B cell (primary cell): ENCODE data around the gene TATDN3. TPM values are rescaled to one million over a fixed set of nuclear protein-coding genes. Genes with fewer than 3 reads are reported as not detected.

Source experiments
- ATAC-seq: fragments of 200-7000 bp; cut with Tn5 transposase; one replicate; pipeline ENCODE4 v1.10.0; 2021; ENCODE audit warnings: low read depth, mild to moderate bottlenecking, moderate number of reproducible peaks, moderate library complexity
- CTCF ChIA-PET: fragments of 350-600 bp; sonication (Branson Sonifier 250); formaldehyde crosslinking; loops from one replicate; lab custom pipeline; 2021; ENCODE audit warnings: antibody characterized with exemption, inconsistent platforms; lab: Charles Lee
- POLR2A ChIA-PET: fragments of 350-600 bp; sonication (Branson Sonifier 250); formaldehyde crosslinking; loops from one replicate; lab custom pipeline; 2021; ENCODE audit warnings: antibody characterized with exemption; lab: Charles Lee
- DNase-seq: peaks from one replicate; pipeline ENCODE4 v3.0.0; 2013
- H2AFZ ChIP-seq: 2 replicates; pipeline ENCODE4 v1.6.1; 2012; ENCODE audit warnings: mild to moderate bottlenecking, low read depth, low read length; ENCODE audit not compliant: insufficient read depth, poor library complexity, severe bottlenecking
- H3K27ac ChIP-seq, 2 donors: 1 replicate in 1 of 2; 2 replicates in 1 of 2; pipeline ENCODE4 v1.5.1; 2012 to 2013; ENCODE audit warnings: low read length in 2 of 2, mild to moderate bottlenecking in 2 of 2, moderate library complexity in 1 of 2
- H3K27me3 ChIP-seq, 4 experiments: fragments of 200-600 bp in 1 of 4; sonication (generic) in 1 of 4; replicated peaks in 1 of 4; 1 replicate in 2 of 4; 2 replicates in 2 of 4; pipeline versions ENCODE4 v1.6.1 to v1.7.0; 2013 to 2016; ENCODE audit warnings: low read length in 3 of 4, mild to moderate bottlenecking in 2 of 4, mixed read lengths in 1 of 4, moderate library complexity in 1 of 4; ENCODE audit not compliant: insufficient read depth in 4 of 4, control insufficient read depth in 3 of 4; ENCODE audit errors: control extremely low read depth in 1 of 4
- H3K36me3 ChIP-seq, 2 experiments: replicated peaks in 1 of 2; 1 replicate in 1 of 2; 2 replicates in 1 of 2; pipeline versions ENCODE4 v1.6.1 to v1.7.1; 2013; ENCODE audit warnings: low read length in 1 of 2; ENCODE audit not compliant: insufficient read depth in 2 of 2, control insufficient read depth in 1 of 2; ENCODE audit errors: control extremely low read depth in 1 of 2, extremely low read depth in 1 of 2
- H3K4me1 ChIP-seq, 2 donors: fragments of 200-600 bp in 1 of 2; sonication (generic) in 1 of 2; 1 replicate in 1 of 2; 2 replicates in 1 of 2; pipeline versions ENCODE4 v1.5.1 to v1.6.1; 2013 to 2017; ENCODE audit warnings: low read length in 2 of 2; ENCODE audit not compliant: control insufficient read depth in 2 of 2, insufficient read depth in 2 of 2
- H3K4me2 ChIP-seq: replicated peaks from 2 replicates; pipeline ENCODE3; 2012; ENCODE audit warnings: mild to moderate bottlenecking, low read depth, low read length; ENCODE audit not compliant: poor library complexity, severe bottlenecking
- H3K4me3 ChIP-seq, 5 experiments: fragments of 200-600 bp in 1 of 5; sonication (generic) in 1 of 5; 1 replicate in 3 of 5; 2 replicates in 2 of 5; pipeline versions ENCODE4 v1.5.1 to v1.7.0; 2011 to 2016; ENCODE audit warnings: low read length in 4 of 5, mild to moderate bottlenecking in 4 of 5, low read depth in 2 of 5, control low read depth in 1 of 5, moderate library complexity in 1 of 5; ENCODE audit not compliant: insufficient read depth in 1 of 5; ENCODE audit errors: control extremely low read depth in 1 of 5, extremely low read depth in 1 of 5
- H3K79me2 ChIP-seq: fragments of 200-600 bp; sonication (generic); one replicate; pipeline ENCODE4 v1.6.0; 2016; ENCODE audit warnings: low read length; ENCODE audit not compliant: control insufficient read depth, insufficient read depth
- H3K9ac ChIP-seq: fragments of 200-600 bp; sonication (generic); 2 replicates; pipeline ENCODE4 v1.6.1; 2017; ENCODE audit warnings: mild to moderate bottlenecking, low read length, moderate library complexity
- H3K9me3 ChIP-seq, 3 donors: one replicate each; pipeline versions ENCODE4 v1.6.1 to v1.7.1; 2013; ENCODE audit warnings: low read length in 2 of 3; ENCODE audit not compliant: control insufficient read depth in 2 of 3, insufficient read depth in 1 of 3; ENCODE audit errors: control extremely low read depth in 1 of 3
- H4K20me1 ChIP-seq: 2 replicates; pipeline ENCODE4 v1.6.0; 2012; ENCODE audit warnings: mild to moderate bottlenecking, low read length; ENCODE audit not compliant: insufficient read depth, control insufficient read depth, poor library complexity, severe bottlenecking
- H3K27ac Mint-ChIP-seq: one replicate; pipeline ENCODE4 v1.8.0; 2021; ENCODE audit warnings: mixed read lengths
- H3K27me3 Mint-ChIP-seq: one replicate; pipeline ENCODE4 v1.8.0; 2021; ENCODE audit warnings: mixed read lengths
- H3K4me1 Mint-ChIP-seq: one replicate; pipeline ENCODE4 v1.8.0; 2021; ENCODE audit warnings: mixed read lengths
- H3K4me3 Mint-ChIP-seq: one replicate; pipeline ENCODE4 v1.8.0; 2021; ENCODE audit warnings: mixed read lengths
- H3K9me3 Mint-ChIP-seq: one replicate; pipeline ENCODE4 v1.8.0; 2022; ENCODE audit warnings: mixed read lengths; ENCODE audit not compliant: insufficient read depth
- EZH2 ChIP-seq: IDR thresholded peaks from 2 replicates; pipeline ENCODE4 v1.6.1; 2012; ENCODE audit warnings: borderline replicate concordance, low read depth, mild to moderate bottlenecking, moderate library complexity, low read length; ENCODE audit not compliant: insufficient read depth, poor library complexity, severe bottlenecking
- WGBS: methylation state at CpG from one replicate; pipeline ENCODE4 v1.1.5; 2013; ENCODE audit warnings: missing lambda C conversion rate; ENCODE audit not compliant: insufficient coverage; 5-methylcytosine and 5-hydroxymethylcytosine counted together
- intact Hi-C: fragments of 100-400 bp; cut with micrococcal nuclease; formaldehyde crosslinking; loops from one replicate; pipeline ENCODE4 v1.10.0; 2022
- polyA plus RNA-seq: library from polyadenylated mRNA; depleted of rRNA; stranded (reverse); fragments of >200 nt; gene quantifications from 2 replicates; pipeline ENCODE4 v1.2.3, GENCODE V29; 2012
- total RNA-seq, 2 donors: library from RNA; stranded (reverse); fragments of 120-200 nt in 1 of 2; gene quantifications; 1 replicate in 1 of 2; 2 replicates in 1 of 2; pipeline versions ENCODE4 v1.2.3 to v1.2.4, GENCODE V29; 2013 to 2022
- TF ChIP-seq, protein P1 (sequence below): fragments of 200-600 bp; IDR thresholded peaks from one replicate; pipeline ENCODE4 v1.8.0; 2022; ENCODE audit warnings: antibody characterized with exemption, mild to moderate bottlenecking

TATDN3 gene
- total and polyA plus RNA-seq, 2 donors (not counting 1 experiment from before 2014, with no cell fraction given): 17.6 to 28.6 TPM

DNA sequence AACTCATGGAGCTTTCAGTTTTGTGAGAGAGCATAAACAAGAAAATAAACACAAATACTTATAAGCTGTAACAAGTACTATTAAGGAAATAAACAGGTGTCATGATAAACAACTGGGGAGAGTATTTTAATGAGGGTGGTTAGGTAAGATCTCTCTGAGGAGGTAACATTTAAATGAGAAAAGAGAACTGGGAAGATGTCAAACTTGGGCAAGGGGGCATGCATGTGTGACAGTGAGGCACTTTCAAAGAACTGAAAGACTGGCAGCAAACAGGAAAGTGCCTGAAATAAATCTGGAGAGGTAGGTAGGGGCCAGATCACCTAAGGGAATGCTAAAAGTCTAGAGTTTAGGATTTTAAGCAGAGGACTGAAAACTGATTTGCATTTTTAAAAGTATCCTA lies 37.9 kb upstream of the TATDN3 start:
- H3K36me3 ChIP-seq: no peaks in the 10 kb centered on the region
- H3K27me3 ChIP-seq: no peaks in the 10 kb centered on the region
- ATAC-seq (peak; percentile 39), DNase-seq (peak; percentile 13)
- POLR2A ChIA-PET: no interaction called here
- Mint-ChIP-seq H3K27ac (peak overlapping the region; percentile 57), H3K4me1 (peaks cover 34% of the 10 kb centered on the region), H3K27me3 (no peaks in the 10 kb centered on the region), H3K9me3 (no peaks in the 10 kb centered on the region), H3K4me3 (peak overlapping the region; percentile 33)
- peak overlapping the region; percentile 52 for H3K4me2 ChIP-seq
- H3K27ac ChIP-seq: peak overlapping the region; percentile 25 to 77
- no peak overlapping the region for H3K4me3 ChIP-seq
- TF ChIP-seq, protein P1, sequence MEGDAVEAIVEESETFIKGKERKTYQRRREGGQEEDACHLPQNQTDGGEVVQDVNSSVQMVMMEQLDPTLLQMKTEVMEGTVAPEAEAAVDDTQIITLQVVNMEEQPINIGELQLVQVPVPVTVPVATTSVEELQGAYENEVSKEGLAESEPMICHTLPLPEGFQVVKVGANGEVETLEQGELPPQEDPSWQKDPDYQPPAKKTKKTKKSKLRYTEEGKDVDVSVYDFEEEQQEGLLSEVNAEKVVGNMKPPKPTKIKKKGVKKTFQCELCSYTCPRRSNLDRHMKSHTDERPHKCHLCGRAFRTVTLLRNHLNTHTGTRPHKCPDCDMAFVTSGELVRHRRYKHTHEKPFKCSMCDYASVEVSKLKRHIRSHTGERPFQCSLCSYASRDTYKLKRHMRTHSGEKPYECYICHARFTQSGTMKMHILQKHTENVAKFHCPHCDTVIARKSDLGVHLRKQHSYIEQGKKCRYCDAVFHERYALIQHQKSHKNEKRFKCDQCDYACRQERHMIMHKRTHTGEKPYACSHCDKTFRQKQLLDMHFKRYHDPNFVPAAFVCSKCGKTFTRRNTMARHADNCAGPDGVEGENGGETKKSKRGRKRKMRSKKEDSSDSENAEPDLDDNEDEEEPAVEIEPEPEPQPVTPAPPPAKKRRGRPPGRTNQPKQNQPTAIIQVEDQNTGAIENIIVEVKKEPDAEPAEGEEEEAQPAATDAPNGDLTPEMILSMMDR: no peak
- TF ChIP-seq EZH2: no peak
- intact Hi-C loops: loop anchor here (5.0 kb wide), 1 partner anchor 39 kb away; the partner anchor contains the start of genes NSL1 and TATDN3
- CTCF ChIA-PET: interaction anchor here (0.7 to 1.6 kb wide), 4 partner anchors 9 to 125 kb away, joined by 3 to 7 read pairs (median 4); no protein-coding TSS in a partner anchor
- no peaks in the 10 kb centered on the region for H3K9me3 ChIP-seq
- H3K9ac ChIP-seq: peak overlapping the region; percentile 2
- peaks cover 30% of the 10 kb centered on the region for H3K79me2 ChIP-seq
- no peak overlapping the region for H2AFZ ChIP-seq
- H4K20me1 ChIP-seq: peaks cover 8% of the 10 kb centered on the region
- peaks cover 34 to 40% of the 10 kb centered on the region in 2 donors for H3K4me1 ChIP-seq

DNA sequence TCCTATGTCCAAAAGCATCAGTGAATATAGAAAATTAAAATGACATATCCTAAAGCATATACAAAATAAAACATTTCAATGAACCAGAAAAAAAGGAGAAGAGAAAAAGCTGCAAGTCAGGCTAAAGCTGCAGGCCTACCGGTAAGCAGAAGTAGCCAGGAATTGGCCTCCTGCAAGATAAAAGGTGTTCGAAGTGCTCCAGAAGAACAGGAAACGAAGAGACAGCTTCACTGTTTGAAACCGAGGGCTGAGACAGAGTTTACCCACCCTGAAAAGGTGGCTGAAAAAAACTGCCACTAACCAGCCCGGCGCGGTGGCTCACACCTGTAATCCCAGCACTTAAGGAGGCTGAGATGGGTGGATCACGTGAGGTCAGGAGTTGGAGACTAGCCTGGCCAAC lies 37.5 kb upstream of the TATDN3 start:
- peaks cover 12% of the 10 kb centered on the region for H4K20me1 ChIP-seq
- no peaks in the 10 kb centered on the region for H3K9me3 ChIP-seq
- H3K4me3 ChIP-seq: no peak overlapping the region
- 1% methylated on average over 7 of the region's 8 CpGs for WGBS
- H3K27ac ChIP-seq: peak overlapping the region; percentile 45 to 77
- no peaks in the 10 kb centered on the region for H3K36me3 ChIP-seq
- H3K4me1 ChIP-seq: peaks cover 34 to 40% of the 10 kb centered on the region in 2 donors
- H2AFZ ChIP-seq: peak overlapping the region; percentile 24
- H3K27ac Mint-ChIP-seq: peak overlapping the region; percentile 57
- peaks cover 31% of the 10 kb centered on the region for H3K79me2 ChIP-seq
- no peaks in the 10 kb centered on the region for H3K27me3 Mint-ChIP-seq
- ChIA-PET POLR2A (no interaction called here), CTCF (interaction anchor here (0.7 to 1.6 kb wide), 3 partner anchors 53 to 126 kb away, joined by 3 to 4 read pairs (median 3); no protein-coding TSS in a partner anchor)
- TF ChIP-seq, protein P1: no peak
- no peak for TF ChIP-seq EZH2
- ATAC-seq (peak; percentile 34), DNase-seq (peak; percentile 40)
- H3K4me2 ChIP-seq: peak overlapping the region; percentile 52
- H3K9ac ChIP-seq: peak overlapping the region; percentile 2
- H3K27me3 ChIP-seq: no peaks in the 10 kb centered on the region
- H3K4me1 Mint-ChIP-seq: peaks cover 34% of the 10 kb centered on the region
- intact Hi-C loops: loop anchor here (5.0 kb wide), 1 partner anchor 38 kb away; the partner anchor contains the start of genes NSL1 and TATDN3
- H3K9me3 Mint-ChIP-seq: no peaks in the 10 kb centered on the region
- H3K4me3 Mint-ChIP-seq: peak overlapping the region; percentile 33
